Fibroblast of lung (primary cell): ENCODE measurements around the gene PTPRF.

Experiments
- EZH2 ChIP-seq: IDR thresholded peaks from 2 replicates; pipeline ENCODE4 v1.5.1; 2012; ENCODE audit warnings: low read length, control low read depth, mild to moderate bottlenecking; ENCODE audit errors: missing control alignments
- TF ChIP-seq, protein P1 (sequence below), 2 donors: IDR thresholded peaks in 1 of 2; conservative IDR thresholded peaks in 1 of 2; 1 replicate in 1 of 2; 2 replicates in 1 of 2; pipeline ENCODE4 v1.5.1; 2011 to 2012; ENCODE audit warnings: low read length in 2 of 2, control low read depth in 1 of 2, inconsistent platforms in 1 of 2, low read depth in 1 of 2, mild to moderate bottlenecking in 1 of 2

- TF ChIP-seq, protein P1, sequence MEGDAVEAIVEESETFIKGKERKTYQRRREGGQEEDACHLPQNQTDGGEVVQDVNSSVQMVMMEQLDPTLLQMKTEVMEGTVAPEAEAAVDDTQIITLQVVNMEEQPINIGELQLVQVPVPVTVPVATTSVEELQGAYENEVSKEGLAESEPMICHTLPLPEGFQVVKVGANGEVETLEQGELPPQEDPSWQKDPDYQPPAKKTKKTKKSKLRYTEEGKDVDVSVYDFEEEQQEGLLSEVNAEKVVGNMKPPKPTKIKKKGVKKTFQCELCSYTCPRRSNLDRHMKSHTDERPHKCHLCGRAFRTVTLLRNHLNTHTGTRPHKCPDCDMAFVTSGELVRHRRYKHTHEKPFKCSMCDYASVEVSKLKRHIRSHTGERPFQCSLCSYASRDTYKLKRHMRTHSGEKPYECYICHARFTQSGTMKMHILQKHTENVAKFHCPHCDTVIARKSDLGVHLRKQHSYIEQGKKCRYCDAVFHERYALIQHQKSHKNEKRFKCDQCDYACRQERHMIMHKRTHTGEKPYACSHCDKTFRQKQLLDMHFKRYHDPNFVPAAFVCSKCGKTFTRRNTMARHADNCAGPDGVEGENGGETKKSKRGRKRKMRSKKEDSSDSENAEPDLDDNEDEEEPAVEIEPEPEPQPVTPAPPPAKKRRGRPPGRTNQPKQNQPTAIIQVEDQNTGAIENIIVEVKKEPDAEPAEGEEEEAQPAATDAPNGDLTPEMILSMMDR (conservative IDR thresholded peaks at IDR 0.05 in 1 of 2, IDR thresholded peaks at IDR 0.05 in 1 of 2; ENCODE audit: low read depth in 1 of 2, low read length in 2 of 2), result peak; percentile 63 to 78
- no peak for TF ChIP-seq EZH2
Observed at GRCh38 chr1:43554444-43554992, 23.8 kb downstream of the PTPRF start.
